HL-60 (cell line): ENCODE results near the gene SMC1B.
A peak's percentile ranks its signal among the peaks of the same experiment; 100 is the strongest.

ENCODE experiments used
- DNase-seq, 2 experiments: peaks; one replicate each; pipeline ENCODE4 v3.0.0-alpha.2; 2010 to 2020; ENCODE audit warnings: low read depth in 1 of 2, low spot score in 1 of 2
- H3K27ac ChIP-seq: fragments of 250-450 bp; sonication (Bioruptor Pico); replicated peaks from 2 replicates; pipeline ENCODE4 v1.5.1; 2020; ENCODE audit warnings: mild to moderate bottlenecking, moderate library complexity
- H3K27me3 ChIP-seq: fragments of 250-450 bp; sonication (Bioruptor Pico); 2 replicates; pipeline ENCODE4 v1.5.1; 2021; ENCODE audit warnings: mild to moderate bottlenecking, moderate library complexity; ENCODE audit not compliant: insufficient read depth, poor library complexity, severe bottlenecking
- H3K4me3 ChIP-seq: replicated peaks from 2 replicates; pipeline ENCODE4 v1.5.1; 2011; ENCODE audit warnings: mild to moderate bottlenecking, control low read depth, low read length; ENCODE audit not compliant: insufficient read depth
- GABPA ChIP-seq: IDR thresholded peaks from 2 replicates; pipeline ENCODE4 v1.6.1; 2012; ENCODE audit warnings: low read depth
- POLR2AphosphoS5 ChIP-seq: IDR thresholded peaks from 2 replicates; pipeline ENCODE4 v1.6.1; 2012; ENCODE audit warnings: low read depth
- SPI1 ChIP-seq: IDR thresholded peaks from 2 replicates; pipeline ENCODE4 v1.6.1; 2012; ENCODE audit warnings: low read depth, mild to moderate bottlenecking, borderline replicate concordance
- TF ChIP-seq, protein P1 (sequence below): IDR thresholded peaks from one replicate; pipeline ENCODE4 v1.5.1; 2011; ENCODE audit warnings: low read length, control low read depth, inconsistent platforms; ENCODE audit not compliant: insufficient read depth
- TF ChIP-seq, protein P2 (sequence below): IDR thresholded peaks from 2 replicates; pipeline ENCODE4 v1.6.1; 2012; ENCODE audit warnings: low read depth; ENCODE audit not compliant: insufficient replicate concordance

The SMC1B gene

DNA sequence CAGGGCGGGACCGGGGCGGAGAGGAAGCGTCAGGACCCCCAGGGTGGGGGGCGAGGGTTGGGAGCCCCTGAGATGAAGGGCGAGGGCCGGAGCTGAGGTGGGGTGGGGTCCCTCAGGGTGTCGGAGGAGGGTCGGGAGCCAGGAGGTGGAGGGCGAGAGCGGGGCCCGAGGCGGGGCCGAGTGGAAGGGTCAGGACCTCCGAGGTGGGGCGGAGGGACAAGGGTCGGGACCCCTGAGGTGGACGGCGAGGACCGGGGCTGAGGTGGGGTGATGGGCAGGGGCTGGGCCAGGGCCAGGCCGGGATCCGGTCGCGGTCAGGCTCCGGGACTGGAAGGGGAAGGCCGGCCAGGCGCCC, 409 bp downstream of the SMC1B start:
- Histone ChIP-seq H3K4me3 (no peak overlapping the region), H3K27ac (peak overlapping the region; percentile 67), H3K27me3 (no peaks in the 10 kb centered on the region)
- TF ChIP-seq, protein P1, sequence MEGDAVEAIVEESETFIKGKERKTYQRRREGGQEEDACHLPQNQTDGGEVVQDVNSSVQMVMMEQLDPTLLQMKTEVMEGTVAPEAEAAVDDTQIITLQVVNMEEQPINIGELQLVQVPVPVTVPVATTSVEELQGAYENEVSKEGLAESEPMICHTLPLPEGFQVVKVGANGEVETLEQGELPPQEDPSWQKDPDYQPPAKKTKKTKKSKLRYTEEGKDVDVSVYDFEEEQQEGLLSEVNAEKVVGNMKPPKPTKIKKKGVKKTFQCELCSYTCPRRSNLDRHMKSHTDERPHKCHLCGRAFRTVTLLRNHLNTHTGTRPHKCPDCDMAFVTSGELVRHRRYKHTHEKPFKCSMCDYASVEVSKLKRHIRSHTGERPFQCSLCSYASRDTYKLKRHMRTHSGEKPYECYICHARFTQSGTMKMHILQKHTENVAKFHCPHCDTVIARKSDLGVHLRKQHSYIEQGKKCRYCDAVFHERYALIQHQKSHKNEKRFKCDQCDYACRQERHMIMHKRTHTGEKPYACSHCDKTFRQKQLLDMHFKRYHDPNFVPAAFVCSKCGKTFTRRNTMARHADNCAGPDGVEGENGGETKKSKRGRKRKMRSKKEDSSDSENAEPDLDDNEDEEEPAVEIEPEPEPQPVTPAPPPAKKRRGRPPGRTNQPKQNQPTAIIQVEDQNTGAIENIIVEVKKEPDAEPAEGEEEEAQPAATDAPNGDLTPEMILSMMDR, result no peak
- TF ChIP-seq POLR2AphosphoS5 (no peak), SPI1 (no peak), GABPA (no peak)
- TF ChIP-seq, protein P2, sequence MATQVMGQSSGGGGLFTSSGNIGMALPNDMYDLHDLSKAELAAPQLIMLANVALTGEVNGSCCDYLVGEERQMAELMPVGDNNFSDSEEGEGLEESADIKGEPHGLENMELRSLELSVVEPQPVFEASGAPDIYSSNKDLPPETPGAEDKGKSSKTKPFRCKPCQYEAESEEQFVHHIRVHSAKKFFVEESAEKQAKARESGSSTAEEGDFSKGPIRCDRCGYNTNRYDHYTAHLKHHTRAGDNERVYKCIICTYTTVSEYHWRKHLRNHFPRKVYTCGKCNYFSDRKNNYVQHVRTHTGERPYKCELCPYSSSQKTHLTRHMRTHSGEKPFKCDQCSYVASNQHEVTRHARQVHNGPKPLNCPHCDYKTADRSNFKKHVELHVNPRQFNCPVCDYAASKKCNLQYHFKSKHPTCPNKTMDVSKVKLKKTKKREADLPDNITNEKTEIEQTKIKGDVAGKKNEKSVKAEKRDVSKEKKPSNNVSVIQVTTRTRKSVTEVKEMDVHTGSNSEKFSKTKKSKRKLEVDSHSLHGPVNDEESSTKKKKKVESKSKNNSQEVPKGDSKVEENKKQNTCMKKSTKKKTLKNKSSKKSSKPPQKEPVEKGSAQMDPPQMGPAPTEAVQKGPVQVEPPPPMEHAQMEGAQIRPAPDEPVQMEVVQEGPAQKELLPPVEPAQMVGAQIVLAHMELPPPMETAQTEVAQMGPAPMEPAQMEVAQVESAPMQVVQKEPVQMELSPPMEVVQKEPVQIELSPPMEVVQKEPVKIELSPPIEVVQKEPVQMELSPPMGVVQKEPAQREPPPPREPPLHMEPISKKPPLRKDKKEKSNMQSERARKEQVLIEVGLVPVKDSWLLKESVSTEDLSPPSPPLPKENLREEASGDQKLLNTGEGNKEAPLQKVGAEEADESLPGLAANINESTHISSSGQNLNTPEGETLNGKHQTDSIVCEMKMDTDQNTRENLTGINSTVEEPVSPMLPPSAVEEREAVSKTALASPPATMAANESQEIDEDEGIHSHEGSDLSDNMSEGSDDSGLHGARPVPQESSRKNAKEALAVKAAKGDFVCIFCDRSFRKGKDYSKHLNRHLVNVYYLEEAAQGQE, result no peak
- no peak for DNase-seq

DNA sequence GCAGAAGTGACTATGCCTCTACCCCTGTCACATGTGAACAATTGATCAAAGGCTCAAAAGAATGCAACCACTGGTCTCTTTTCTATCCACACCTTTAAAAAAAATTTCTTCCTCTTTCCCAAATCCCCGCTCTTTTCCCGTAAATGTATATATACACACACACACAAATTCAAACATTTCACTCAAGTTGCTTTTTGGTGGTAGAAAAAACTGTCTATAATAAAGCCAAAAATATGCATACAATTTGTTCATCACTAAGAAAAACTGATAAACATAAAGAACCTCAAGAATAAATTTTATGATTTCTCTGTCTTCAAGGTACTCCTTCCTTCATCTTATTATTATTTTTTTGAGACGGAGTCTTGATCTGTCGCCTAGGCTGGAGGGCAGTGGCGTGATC, 5.6 kb downstream of the SMC1B start:
- no peaks in the 10 kb centered on the region for H3K27me3 ChIP-seq
- no peak overlapping the region for H3K27ac ChIP-seq
- DNase-seq, result no peak
- no peak overlapping the region for H3K4me3 ChIP-seq
- TF ChIP-seq, protein P1, result no peak
- TF ChIP-seq, protein P2, result no peak
- no peak for TF ChIP-seq POLR2AphosphoS5
- no peak for TF ChIP-seq SPI1
- TF ChIP-seq GABPA, result no peak

DNA sequence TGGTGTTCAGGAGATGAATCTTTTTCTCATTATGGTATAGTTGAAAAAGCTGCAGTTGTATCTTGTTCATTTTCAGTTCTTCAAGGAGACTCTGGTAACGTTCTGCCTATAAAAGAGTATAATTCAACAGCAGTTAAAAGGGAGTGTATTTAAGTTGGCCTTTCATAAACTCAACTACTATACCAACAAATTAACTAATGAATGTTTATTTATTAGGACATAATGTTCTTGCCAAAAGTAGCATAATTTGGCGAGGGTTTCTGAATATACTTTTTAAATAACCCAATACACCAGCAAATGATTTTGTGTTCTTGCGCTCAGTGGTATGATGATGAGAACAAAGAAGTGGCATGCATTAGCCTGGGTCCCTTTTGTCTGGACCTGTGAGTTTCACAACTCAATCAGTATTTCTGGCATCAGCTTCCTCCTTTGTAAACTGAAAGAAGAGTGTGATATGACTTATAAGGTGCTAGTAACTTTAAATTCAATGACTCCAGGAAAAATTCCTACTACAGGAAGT, 10.9 kb downstream of the SMC1B start:
- no peak overlapping the region for H3K4me3 ChIP-seq
- peak in 1 of 2 experiments; percentile 14 for DNase-seq
- H3K27me3 ChIP-seq, result no peaks in the 10 kb centered on the region
- no peak overlapping the region for H3K27ac ChIP-seq
- TF ChIP-seq GABPA (no peak), SPI1 (no peak), POLR2AphosphoS5 (no peak)

DNA sequence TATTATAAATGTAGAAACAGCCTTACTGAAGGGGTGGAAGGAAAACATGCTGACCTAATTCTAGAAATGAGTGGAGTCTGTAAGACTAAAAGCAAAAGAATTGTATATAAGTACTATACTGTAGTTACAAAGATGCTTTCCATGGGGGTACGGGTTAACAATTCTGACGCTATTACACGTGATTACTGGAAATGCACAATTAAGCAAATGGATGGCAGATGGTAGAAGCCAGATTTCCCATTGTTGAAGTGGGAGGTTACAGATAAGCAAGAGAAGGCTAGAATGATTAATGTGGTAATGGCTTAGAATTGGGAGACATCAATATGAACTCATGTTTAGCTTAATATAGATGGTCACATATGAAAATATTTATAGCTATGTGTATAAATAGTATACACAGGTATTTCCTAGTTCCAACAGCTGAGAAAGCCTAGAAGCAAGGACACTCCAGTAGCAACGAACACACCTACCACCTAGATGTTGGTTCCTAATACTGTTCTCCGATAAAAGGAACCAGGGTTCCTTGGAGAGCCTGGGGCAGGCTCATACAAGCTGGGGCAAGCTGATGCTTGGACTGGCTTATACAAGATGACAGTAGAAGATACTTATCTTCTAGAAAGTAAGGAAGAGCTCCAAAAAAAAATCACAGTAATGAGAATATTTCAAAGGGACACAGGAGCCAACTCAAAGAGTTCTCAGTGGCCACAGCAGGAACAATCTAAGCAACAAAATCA, 13.5 kb downstream of the SMC1B start:
- no peak for TF ChIP-seq SPI1
- TF ChIP-seq GABPA, result no peak
- TF ChIP-seq POLR2AphosphoS5, result no peak
- TF ChIP-seq, protein P1, result no peak
- TF ChIP-seq, protein P2, result no peak
- no peaks in the 10 kb centered on the region for H3K27me3 ChIP-seq
- no peak for DNase-seq
- H3K27ac ChIP-seq, result no peak overlapping the region
- H3K4me3 ChIP-seq, result no peak overlapping the region
